ENCODE measurements around the gene TBC1D4.

TBC1D4 gene

GRCh38 chr13:75485286-75486062 lies 3.5 kb upstream of the TBC1D4 start:
- H3K9me3 Mint-ChIP-seq, result no peaks in the 10 kb centered on the region
- peak overlapping the region; percentile 18 to 49 (median 36) for H3K4me3 Mint-ChIP-seq
- no peaks in the 10 kb centered on the region for H3K36me3 Mint-ChIP-seq (ENCODE audit: low read depth)
- no peak for TF ChIP-seq CTCF (IDR thresholded peaks at IDR 0.05; ENCODE audit: unreplicated experiment in 3 of 3)
- peaks cover 2% of the 10 kb centered on the region for H3K4me1 Mint-ChIP-seq
- H3K27me3 Mint-ChIP-seq (ENCODE audit: low read depth), result peaks cover 10% of the 10 kb centered on the region
- H3K27ac Mint-ChIP-seq, result peak overlapping the region in 1 of 3 experiments; percentile 45

GRCh38 chr13:75482820-75483079 lies 781 bp upstream of the TBC1D4 start:
- Mint-ChIP-seq H3K27me3 (ENCODE audit: low read depth) (peaks cover 7% of the 10 kb centered on the region), H3K4me1 (peaks cover 25% of the 10 kb centered on the region), H3K4me3 (peak overlapping the region; percentile 94 to 95 (median 95)), H3K36me3 (ENCODE audit: low read depth) (no peaks in the 10 kb centered on the region), H3K9me3 (no peaks in the 10 kb centered on the region), H3K27ac (peak overlapping the region; percentile 89 to 96 (median 90))
- TF ChIP-seq CTCF (IDR thresholded peaks at IDR 0.05; ENCODE audit: unreplicated experiment in 3 of 3), result peak in 1 of 3 experiments; percentile 5

DNA sequence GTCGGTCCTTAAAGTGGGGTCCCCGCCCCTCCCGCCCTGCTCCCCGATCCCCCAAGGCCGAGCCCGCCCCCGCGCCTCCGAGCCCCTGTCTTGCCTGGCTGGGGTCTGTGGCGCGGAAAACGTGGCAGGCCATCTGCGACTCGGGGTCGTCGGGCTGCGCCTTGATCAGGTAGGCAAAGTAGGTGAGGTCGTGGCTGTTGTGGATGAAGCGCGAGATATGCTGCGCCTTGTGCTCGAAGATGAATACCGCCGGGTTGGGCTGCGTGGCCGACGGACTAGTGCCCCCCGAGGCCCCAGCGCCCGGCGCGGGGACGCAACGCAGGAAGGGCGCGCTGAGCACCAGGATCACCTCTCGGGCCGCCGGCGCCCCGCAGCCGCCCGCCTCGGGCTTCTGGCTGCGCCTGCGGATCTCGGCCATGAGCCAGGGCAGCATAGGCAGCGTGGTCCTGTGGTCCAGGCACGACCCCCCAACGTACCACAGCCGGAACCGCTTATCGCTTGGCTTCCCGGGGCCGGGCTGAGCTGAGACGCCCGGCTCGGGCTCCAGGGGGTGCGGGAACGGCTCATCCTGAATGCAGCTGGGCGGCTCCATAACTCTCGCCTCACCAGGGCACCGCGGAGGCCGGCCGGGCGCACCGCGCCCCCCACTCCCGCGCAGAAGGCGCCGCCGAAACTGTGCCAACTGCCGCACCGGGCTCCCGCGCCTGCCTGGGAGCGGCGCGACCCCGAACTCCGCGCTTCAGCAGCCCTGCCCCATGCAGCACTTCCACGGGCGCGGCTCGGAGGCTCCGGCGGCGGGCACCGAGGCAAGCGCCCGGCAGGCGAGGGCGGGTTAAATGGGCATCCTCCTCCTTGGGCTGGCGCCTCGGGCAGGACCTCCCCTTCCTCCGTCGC lies 546 bp downstream of the TBC1D4 start:
- H3K36me3 Mint-ChIP-seq (ENCODE audit: low read depth), result no peaks in the 10 kb centered on the region
- peak overlapping the region in 2 of 3 experiments; percentile 59 to 73 for H3K27ac Mint-ChIP-seq
- no peak for TF ChIP-seq CTCF (IDR thresholded peaks at IDR 0.05; ENCODE audit: unreplicated experiment in 3 of 3)
- H3K4me3 Mint-ChIP-seq, result peak overlapping the region; percentile 94 to 99 (median 97)
- peaks cover 27% of the 10 kb centered on the region for H3K4me1 Mint-ChIP-seq
- no peaks in the 10 kb centered on the region for H3K9me3 Mint-ChIP-seq
- H3K27me3 Mint-ChIP-seq (ENCODE audit: low read depth), result peaks cover 7% of the 10 kb centered on the region

DNA sequence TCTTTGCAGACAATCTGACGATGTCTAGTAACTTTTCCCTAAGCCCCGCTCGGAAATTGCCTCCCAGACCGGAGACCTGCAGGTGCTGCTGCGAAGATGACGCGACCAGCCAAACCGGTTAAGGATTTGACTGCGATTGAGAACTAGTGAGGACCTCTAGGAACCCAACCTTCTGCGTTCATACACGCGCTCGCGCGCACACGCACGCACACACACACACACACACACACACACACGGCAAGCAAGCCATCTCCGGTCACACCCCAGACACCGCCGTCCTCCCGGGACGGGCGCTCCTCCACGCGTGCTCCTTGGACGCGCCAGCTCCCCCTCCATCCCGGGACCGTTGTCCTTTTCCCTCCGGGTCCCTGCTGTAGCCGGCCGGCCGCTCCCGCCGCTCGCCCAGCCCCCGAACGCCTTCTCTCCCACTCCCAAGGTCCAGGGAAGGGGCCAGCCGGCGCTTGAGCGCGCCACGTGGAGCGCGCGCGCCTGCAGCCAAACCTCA lies 1.2 kb downstream of the TBC1D4 start:
- peak overlapping the region; percentile 94 to 99 (median 97) for H3K4me3 Mint-ChIP-seq
- TF ChIP-seq CTCF (IDR thresholded peaks at IDR 0.05; ENCODE audit: unreplicated experiment in 3 of 3), result no peak
- peaks cover 27% of the 10 kb centered on the region for H3K4me1 Mint-ChIP-seq
- H3K9me3 Mint-ChIP-seq, result no peaks in the 10 kb centered on the region
- H3K27me3 Mint-ChIP-seq (ENCODE audit: low read depth), result peaks cover 4% of the 10 kb centered on the region
- peak overlapping the region; percentile 65 to 86 (median 73) for H3K27ac Mint-ChIP-seq
- no peaks in the 10 kb centered on the region for H3K36me3 Mint-ChIP-seq (ENCODE audit: low read depth)

DNA sequence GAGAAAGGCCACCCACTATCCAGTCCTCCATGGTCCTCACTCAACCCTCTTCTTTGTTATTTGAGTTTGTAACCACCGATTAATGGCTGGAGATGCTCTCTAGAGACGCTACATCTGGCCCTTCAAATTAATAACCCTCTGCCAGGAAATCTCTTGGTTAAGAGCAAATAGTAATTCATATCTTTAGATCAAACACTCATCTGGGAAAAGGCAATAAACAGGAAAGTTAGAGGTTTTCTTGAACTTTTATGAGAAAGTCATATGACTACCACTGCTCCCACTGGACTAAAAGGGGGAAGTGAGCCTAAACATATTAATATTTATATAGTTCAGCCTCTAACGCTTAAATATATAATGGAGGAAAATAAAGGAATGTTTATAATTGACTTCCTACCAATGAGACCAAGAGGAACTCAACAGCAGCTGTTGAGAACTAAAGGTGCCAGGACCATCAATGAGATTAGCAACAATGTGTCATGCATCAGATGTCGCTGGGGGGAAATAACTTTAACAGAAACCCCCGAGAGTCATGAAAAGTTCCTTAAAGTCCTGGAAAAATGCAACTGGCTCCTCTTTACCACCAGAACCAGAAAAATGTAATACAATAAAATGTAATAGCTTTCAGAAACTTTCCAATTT lies 2.7 kb downstream of the TBC1D4 start:
- Mint-ChIP-seq H3K27ac (no peak overlapping the region), H3K4me3 (peak overlapping the region; percentile 94 to 99 (median 97)), H3K36me3 (ENCODE audit: low read depth) (no peaks in the 10 kb centered on the region), H3K9me3 (no peaks in the 10 kb centered on the region), H3K4me1 (peaks cover 27% of the 10 kb centered on the region), H3K27me3 (ENCODE audit: low read depth) (peaks cover 4% of the 10 kb centered on the region)
- TF ChIP-seq CTCF (IDR thresholded peaks at IDR 0.05; ENCODE audit: unreplicated experiment in 3 of 3), result no peak

All from nephron (organoid).